GM12892 (cell line): ENCODE results near the gene DNAL4.

Experiments
- POLR2A ChIP-seq: IDR thresholded peaks from 2 replicates; pipeline ENCODE4 v1.6.1; 2011; ENCODE audit warnings: low read depth, low read length, control low read depth
- POLR2AphosphoS5 ChIP-seq: IDR thresholded peaks from 2 replicates; pipeline ENCODE4 v1.6.1; 2011; ENCODE audit warnings: low read depth, low read length, control low read depth
- TAF1 ChIP-seq: IDR thresholded peaks from 2 replicates; pipeline ENCODE4 v1.6.1; 2011; ENCODE audit warnings: low read depth, mild to moderate bottlenecking, control low read depth, low read length, borderline replicate concordance

DNA sequence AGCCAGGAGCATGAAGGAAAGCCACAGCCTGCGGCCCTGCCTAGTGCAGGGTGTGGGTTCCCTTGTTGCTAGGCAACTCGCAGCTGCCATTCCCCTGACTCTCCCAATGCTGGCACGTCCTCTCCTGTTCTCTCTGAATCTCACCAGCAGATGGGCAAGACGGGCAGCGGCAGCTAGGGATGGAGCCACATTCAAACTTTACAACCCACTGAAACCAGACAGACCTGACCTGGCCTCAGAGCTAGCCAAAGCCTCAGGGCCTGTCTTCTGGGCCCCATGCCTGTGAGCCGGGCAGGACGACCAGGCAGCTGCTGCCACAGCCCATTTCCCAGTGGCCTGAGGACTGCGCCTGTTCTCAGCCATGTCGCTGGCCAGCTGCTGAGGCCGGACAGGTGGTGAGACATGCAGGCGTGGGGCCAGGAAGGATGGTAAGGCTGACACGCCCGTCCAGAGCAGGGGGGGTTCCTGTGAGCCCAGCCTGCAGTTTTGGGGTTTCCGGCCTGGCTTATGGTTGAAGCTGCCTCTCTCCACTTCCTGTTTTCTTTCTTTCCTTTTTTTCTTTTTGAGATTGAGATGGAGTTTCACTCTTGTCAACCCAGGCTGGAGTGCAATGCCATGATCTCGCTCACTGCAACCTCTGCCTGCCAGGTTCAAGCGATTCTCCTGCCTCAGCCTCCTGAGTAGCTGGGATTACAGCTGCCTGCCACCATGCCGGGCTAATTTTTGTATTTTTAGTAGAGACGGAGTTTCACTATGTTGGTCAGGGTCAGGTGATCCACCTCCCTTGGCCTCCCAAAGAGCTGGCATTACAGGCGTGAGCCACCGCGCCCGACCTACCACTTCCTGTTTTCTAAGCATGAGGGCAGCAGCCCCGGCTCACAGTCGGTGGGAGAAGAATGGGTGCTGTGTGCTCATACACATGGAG is 42.3 kb downstream of the DNAL4 start:
- TF ChIP-seq POLR2A (no peak), TAF1 (no peak), POLR2AphosphoS5 (no peak)
